ENCODE measurements around the gene PHIP. TPM values are rescaled to one million over a fixed set of nuclear protein-coding genes. Genes with fewer than 3 reads are reported as not detected.
A peak's percentile ranks its signal among the peaks of the same experiment; 100 is the strongest.

Gene PHIP
- total and polyA plus RNA-seq, 2 of the 8 experiments (the other 6 are each of a cell fraction or from before 2014, with no cell fraction given), result 7.3 to 56.2 TPM

GRCh38 chr6:78910591-78911171, 167.4 kb downstream of the PHIP start (continued):
- TF ChIP-seq CTBP2 (IDR thresholded peaks at IDR 0.05; ENCODE audit: borderline replicate concordance, insufficient read depth, insufficient read length, low read length), result peak; percentile 37
- no peak for TF ChIP-seq POLR2AphosphoS5 (IDR thresholded peaks at IDR 0.05; ENCODE audit: low read depth, low read length)
- no peak for TF ChIP-seq EP300 (IDR thresholded peaks at IDR 0.05; ENCODE audit: borderline replicate concordance in 1 of 2, low read depth in 2 of 2, low read length in 2 of 2)
- no peak for TF ChIP-seq BCL11A (IDR thresholded peaks at IDR 0.05; ENCODE audit: low read depth in 2 of 2, low read length in 2 of 2)
- TF ChIP-seq ATF3 (IDR thresholded peaks at IDR 0.05; ENCODE audit: insufficient read depth, low read depth, low read length), result no peak
- TF ChIP-seq RBBP5 (IDR thresholded peaks at IDR 0.05; ENCODE audit: borderline replicate concordance, low read depth, low read length), result 0 out of 2 replicates have a peak, but pooled peaks have one; percentile 57
- TF ChIP-seq TAF1 (IDR thresholded peaks at IDR 0.05; ENCODE audit: low read depth, low read length), result no peak
- no peak for TF ChIP-seq GABPA (IDR thresholded peaks at IDR 0.05; ENCODE audit: borderline replicate concordance, insufficient read depth, low read length)
- no peak for TF ChIP-seq POLR2A (IDR thresholded peaks at IDR 0.05; ENCODE audit: control extremely low read depth in 1 of 2, low read depth in 2 of 2, low read length in 2 of 2)
- TF ChIP-seq TCF12 (IDR thresholded peaks at IDR 0.05; ENCODE audit: low read depth, low read length), result no peak
- no peak for TF ChIP-seq HDAC6 (IDR thresholded peaks at IDR 0.05; ENCODE audit: low read depth, low read length)
- peak; percentile 87 for TF ChIP-seq E2F6 (IDR thresholded peaks at IDR 0.05)
- TF ChIP-seq ASH2L (IDR thresholded peaks at IDR 0.05; ENCODE audit: low read length), result peak; percentile 45
- TF ChIP-seq TBP (IDR thresholded peaks at IDR 0.05; ENCODE audit: low read depth, low read length), result no peak
- no peak for TF ChIP-seq TAF7 (optimal IDR thresholded peaks at IDR 0.05; ENCODE audit: borderline replicate concordance, low read depth, low read length)
- no peak for TF ChIP-seq BRCA1 (IDR thresholded peaks at IDR 0.05; ENCODE audit: low read depth, low read length)

Measured in H1 (cell line).